Naive B cell (primary cell): ENCODE data around the gene DEFB124. TPM values are rescaled to one million over a fixed set of nuclear protein-coding genes. Genes with fewer than 3 reads are reported as not detected.
"Not testable (repeated sequence)": the region's sequence is repeated elsewhere in the genome, so short reads cannot be mapped to it uniquely, and the experiment has no call there.

Experiments used
- ATAC-seq, 2 donors: fragments of 150-1000 bp; cut with Tn5 transposase; 2 replicates each; pipeline ENCODE4 v1.10.0; 2021; ENCODE audit warnings: low read depth in 2 of 2, mild to moderate bottlenecking in 2 of 2, moderate library complexity in 2 of 2
- DNase-seq: peaks from one replicate; pipeline ENCODE4 v3.0.0; 2022
- H3K27ac Mint-ChIP-seq, 6 donors: one replicate each; pipeline ENCODE4 v1.8.0; 2020 to 2022; ENCODE audit warnings: mild to moderate bottlenecking in 6 of 6, mixed read lengths in 6 of 6, moderate library complexity in 5 of 6, inconsistent platforms in 2 of 6
- H3K27me3 Mint-ChIP-seq, 3 donors: one replicate each; pipeline ENCODE4 v1.8.0; 2021 to 2022; ENCODE audit warnings: mixed read lengths in 3 of 3, mild to moderate bottlenecking in 1 of 3
- H3K36me3 Mint-ChIP-seq, 2 donors: one replicate each; pipeline ENCODE4 v1.8.0; 2020 to 2022; ENCODE audit warnings: mixed read lengths in 2 of 2, inconsistent platforms in 1 of 2, mild to moderate bottlenecking in 1 of 2
- H3K4me1 Mint-ChIP-seq, 3 donors: one replicate each; pipeline ENCODE4 v1.8.0; 2020 to 2022; ENCODE audit warnings: mixed read lengths in 3 of 3, inconsistent platforms in 1 of 3, mild to moderate bottlenecking in 1 of 3, moderate library complexity in 1 of 3
- H3K4me3 Mint-ChIP-seq, 8 donors: one replicate each; pipeline ENCODE4 v1.8.0; 2020 to 2022; ENCODE audit warnings: mild to moderate bottlenecking in 8 of 8, mixed read lengths in 8 of 8, moderate library complexity in 8 of 8, inconsistent platforms in 2 of 8
- H3K9me3 Mint-ChIP-seq, 7 donors: one replicate each; pipeline ENCODE4 v1.8.0; 2020 to 2022; ENCODE audit warnings: mixed read lengths in 7 of 7, mild to moderate bottlenecking in 5 of 7, inconsistent platforms in 2 of 7, moderate library complexity in 1 of 7
- polyA plus RNA-seq, 6 donors: library from polyadenylated mRNA; unstranded; fragments of 300-500 nt; fragmentation: Illumina TruSeq; gene quantifications; one replicate each; pipeline ENCODE4 v1.2.3, GENCODE V29; 2021; ENCODE audit warnings: low read depth in 6 of 6

The DEFB124 gene
- polyA plus RNA-seq, 6 donors from 2014 or later: not detected

DNA sequence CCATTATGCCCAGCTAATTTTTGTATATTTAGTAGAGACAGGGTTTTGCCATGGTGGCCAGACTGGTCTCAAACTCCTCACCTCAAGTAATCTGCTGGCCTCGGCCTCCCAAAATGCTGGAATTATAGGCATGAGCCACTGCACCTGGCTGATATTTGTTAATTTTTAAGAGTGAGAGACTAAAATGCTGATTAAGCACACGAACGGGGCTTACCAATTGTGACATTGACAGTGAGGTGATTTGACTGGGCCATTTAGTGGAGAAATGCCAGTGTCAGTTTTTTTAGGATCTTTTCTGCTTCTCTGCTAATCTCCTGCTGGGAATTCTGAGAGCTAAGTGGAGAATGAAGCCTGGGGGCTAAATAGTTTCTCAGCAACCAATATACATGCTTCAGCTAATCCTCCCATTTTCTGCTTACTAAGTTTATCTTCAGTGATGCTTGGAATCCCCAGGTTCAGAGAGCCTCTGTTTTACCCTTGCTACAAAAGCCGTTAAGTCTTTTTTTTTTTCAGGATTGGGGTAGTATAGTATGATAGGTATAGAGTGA lies 44.3 kb downstream of the DEFB124 start:
- DNase-seq (no peak), ATAC-seq (no peak)
- no peaks in the 10 kb centered on the region for H3K4me1 Mint-ChIP-seq
- H3K36me3 Mint-ChIP-seq: no peaks in the 10 kb centered on the region
- no peak overlapping the region for H3K27ac Mint-ChIP-seq
- H3K4me3 Mint-ChIP-seq: no peak overlapping the region
- peaks cover 0 to 10% (median 6%) of the 10 kb centered on the region in 7 donors for H3K9me3 Mint-ChIP-seq
- H3K27me3 Mint-ChIP-seq: peaks cover 4 to 21% (median 16%) of the 10 kb centered on the region in 3 donors

DNA sequence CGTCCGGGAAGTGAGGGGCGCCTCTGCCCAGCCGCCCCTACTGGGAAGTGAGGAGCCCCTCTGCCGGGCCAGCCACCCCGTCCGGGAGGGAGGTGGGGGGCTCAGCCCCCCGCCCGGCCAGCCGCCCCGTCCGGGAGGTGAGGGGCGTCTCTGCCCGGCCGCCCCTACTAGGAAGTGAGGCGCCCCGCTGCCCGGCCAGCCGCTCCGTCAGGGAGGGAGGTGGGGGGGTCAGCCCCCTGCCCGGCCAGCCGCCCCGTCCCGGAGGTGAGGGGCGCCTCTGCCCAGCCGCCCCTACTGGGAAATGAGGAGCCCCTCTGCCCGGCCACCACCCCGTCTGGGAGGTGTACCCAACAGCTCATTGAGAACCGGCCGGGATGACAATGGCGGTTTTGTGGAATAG lies 47.4 kb downstream of the DEFB124 start:
- Mint-ChIP-seq H3K27me3 (peaks cover 8 to 14% (median 8%) of the 10 kb centered on the region in 3 donors), H3K9me3 (peaks cover 0 to 13% (median 6%) of the 10 kb centered on the region in 7 donors)
- H3K4me3 Mint-ChIP-seq, H3K4me1 Mint-ChIP-seq, ATAC-seq, H3K36me3 Mint-ChIP-seq, H3K27ac Mint-ChIP-seq, DNase-seq: not testable (repeated sequence)

- peaks cover 0 to 13% (median 6%) of the 10 kb centered on the region in 7 donors for H3K9me3 Mint-ChIP-seq
- peaks cover 6 to 12% (median 8%) of the 10 kb centered on the region in 3 donors for H3K27me3 Mint-ChIP-seq
- not testable (repeated sequence) for H3K4me1 Mint-ChIP-seq, DNase-seq, H3K36me3 Mint-ChIP-seq, H3K4me3 Mint-ChIP-seq, ATAC-seq, H3K27ac Mint-ChIP-seq
Observed at GRCh38 chr20:31426891-31427551, 47.9 kb downstream of the DEFB124 start.

DNA sequence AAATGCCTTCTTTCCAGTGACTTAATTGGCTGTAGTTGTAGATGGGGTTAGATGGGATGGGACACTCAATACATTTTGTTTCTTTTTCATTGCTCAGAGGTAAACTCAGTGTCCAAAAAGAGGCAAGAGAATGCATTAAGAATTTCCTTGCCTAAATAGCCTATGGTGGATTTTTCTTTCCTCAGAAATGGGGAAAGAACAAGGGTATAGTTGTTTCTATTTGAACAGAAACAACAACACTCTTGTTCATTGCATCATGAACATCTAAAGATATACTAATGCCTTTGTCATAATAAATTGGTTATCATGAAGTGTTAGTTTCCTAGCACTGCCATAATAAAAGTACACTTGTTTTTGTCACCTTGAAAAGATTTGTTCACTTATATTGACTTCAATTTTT lies 49.1 kb downstream of the DEFB124 start:
- DNase-seq (no peak), ATAC-seq (no peak)
- Mint-ChIP-seq H3K9me3 (peaks cover 0 to 13% (median 6%) of the 10 kb centered on the region in 7 donors), H3K4me3 (no peak overlapping the region), H3K27ac (no peak overlapping the region), H3K27me3 (peaks cover 6 to 12% (median 8%) of the 10 kb centered on the region in 3 donors), H3K36me3 (no peaks in the 10 kb centered on the region), H3K4me1 (no peaks in the 10 kb centered on the region)

DNA sequence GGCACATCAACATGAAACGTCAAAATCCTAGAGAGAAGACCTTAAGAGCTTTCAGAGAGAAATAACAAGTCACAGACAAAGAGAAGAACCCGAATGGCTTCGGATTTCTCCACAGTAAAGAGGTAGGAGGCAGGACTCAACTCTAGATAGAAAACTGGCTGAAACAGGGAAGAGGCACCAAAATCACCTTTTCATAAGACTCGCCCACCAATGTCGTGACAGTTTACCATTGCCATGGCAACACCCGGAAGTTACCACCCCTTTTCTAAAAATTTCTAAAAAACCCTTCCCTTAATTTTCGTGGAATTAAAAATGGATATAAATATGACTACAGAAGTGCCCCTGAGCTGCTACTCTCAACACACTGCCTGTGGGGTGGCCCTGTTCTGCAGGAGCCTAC lies 56.6 kb downstream of the DEFB124 start:
- Mint-ChIP-seq H3K36me3 (no peaks in the 10 kb centered on the region), H3K4me1 (no peaks in the 10 kb centered on the region), H3K27ac (no peak overlapping the region), H3K9me3 (peaks cover 0 to 9% (median 5%) of the 10 kb centered on the region in 7 donors), H3K27me3 (peaks cover 12 to 21% (median 18%) of the 10 kb centered on the region in 3 donors), H3K4me3 (no peak overlapping the region)
- no peak for DNase-seq
- ATAC-seq: no peak

DNA sequence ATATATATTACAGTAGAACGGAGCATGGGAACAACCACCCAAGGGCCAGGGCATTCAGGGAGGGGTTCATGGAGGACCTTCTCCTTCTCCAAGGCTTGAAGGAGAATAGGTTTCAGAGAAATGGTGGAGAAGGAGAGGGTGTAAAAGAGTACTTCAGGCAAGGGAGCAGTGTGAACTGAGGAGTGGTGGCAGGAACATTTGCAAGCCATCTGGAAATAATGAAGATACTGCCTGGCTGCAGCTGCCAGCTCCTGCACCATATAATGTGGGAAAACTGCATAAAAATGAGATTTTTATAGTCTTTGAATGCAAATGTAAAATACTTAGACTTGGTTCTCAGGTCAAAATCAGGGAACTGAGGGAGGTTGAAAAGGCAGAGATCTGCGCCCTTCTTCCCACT lies 59.3 kb downstream of the DEFB124 start:
- H3K4me3 Mint-ChIP-seq: no peak overlapping the region
- peaks cover 0 to 9% (median 5%) of the 10 kb centered on the region in 7 donors for H3K9me3 Mint-ChIP-seq
- DNase-seq (no peak), ATAC-seq (no peak)
- H3K27me3 Mint-ChIP-seq: peaks cover 18 to 24% (median 20%) of the 10 kb centered on the region in 3 donors
- no peaks in the 10 kb centered on the region for H3K4me1 Mint-ChIP-seq
- no peaks in the 10 kb centered on the region for H3K36me3 Mint-ChIP-seq
- H3K27ac Mint-ChIP-seq: no peak overlapping the region

Other genes starting within 250 kb of the DEFB124 start
- gene DEFB115, start 217.5 kb downstream of the DEFB124 start, polyA plus RNA-seq: not detected
- not detected for gene DEFB116, start 166.5 kb downstream of the DEFB124 start, polyA plus RNA-seq
- not detected for gene DEFB118, start 106.5 kb downstream of the DEFB124 start, polyA plus RNA-seq
- gene DEFB119, start 84.5 kb downstream of the DEFB124 start, polyA plus RNA-seq: not detected
- not detected for gene DEFB121, start 68.9 kb downstream of the DEFB124 start, polyA plus RNA-seq
- not detected for gene DEFB123, start 34.5 kb downstream of the DEFB124 start, polyA plus RNA-seq
- not detected for gene REM1, start 161 bp upstream of the DEFB124 start, polyA plus RNA-seq
- gene HM13, start 39.3 kb upstream of the DEFB124 start, polyA plus RNA-seq: 100 to 1,000 TPM in 2 of 6 donors, 10 to 100 TPM in 4; 71.9 to 118 (median 88.0) TPM
- gene ID1, start 130.2 kb upstream of the DEFB124 start, polyA plus RNA-seq: 1 to 10 TPM in 2 of 6 donors, under 1 TPM in 2, not detected in 2; 0.86 to 2.0 (median 1.1) TPM
- gene COX4I2, start 162.8 kb upstream of the DEFB124 start, polyA plus RNA-seq: 1 to 10 TPM in 3 of 6 donors, under 1 TPM in 1, not detected in 2; 0.64 to 2.8 (median 1.4) TPM
- gene BCL2L1, start 247.7 kb upstream of the DEFB124 start, polyA plus RNA-seq: 10 to 100 TPM in 1 of 6 donors, 1 to 10 TPM in 5; 6.2 to 13.0 (median 8.9) TPM